Tibial nerve (tissue), 4 donors: Measurements from ENCODE around the gene LSG1. TPM values are rescaled to one million over a fixed set of nuclear protein-coding genes. Genes with fewer than 3 reads are reported as not detected.

ENCODE experiments used
- DNase-seq, 2 donors: peaks; one replicate each; pipeline ENCODE4 v3.0.0-alpha.2; 2019; ENCODE audit warnings: low spot score in 2 of 2
- H3K27ac ChIP-seq, 4 donors: fragments of 200-600 bp; sonication (generic) in 3 of 4; one replicate each; pipeline ENCODE4 v1.5.1; 2017 to 2019; ENCODE audit warnings: mild to moderate bottlenecking in 1 of 4
- H3K27me3 ChIP-seq, 2 donors: fragments of 200-600 bp; sonication (generic) in 1 of 2; one replicate each; pipeline versions ENCODE4 v1.5.1 to v1.6.0; 2017 to 2019
- H3K36me3 ChIP-seq, 3 donors: fragments of 200-600 bp; sonication (generic); one replicate each; pipeline ENCODE4 v1.5.1; 2018 to 2019
- H3K4me1 ChIP-seq, 4 donors: fragments of 200-600 bp; sonication (generic) in 3 of 4; one replicate each; pipeline ENCODE4 v1.5.1; 2017 to 2019
- H3K4me3 ChIP-seq, 4 donors: fragments of 200-600 bp; sonication (generic) in 3 of 4; one replicate each; pipeline ENCODE4 v1.5.1; 2017 to 2019; ENCODE audit warnings: mild to moderate bottlenecking in 1 of 4, moderate library complexity in 1 of 4
- H3K9me3 ChIP-seq, 4 donors: fragments of 200-600 bp; sonication (generic) in 3 of 4; one replicate each; pipeline ENCODE4 v1.5.1; 2017 to 2019
- EP300 ChIP-seq, 2 donors: sonication (generic); formaldehyde crosslinking; IDR thresholded peaks; one replicate each; pipeline ENCODE4 v1.6.1; 2017; ENCODE audit warnings: antibody characterized with exemption in 2 of 2, mild to moderate bottlenecking in 1 of 2
- POLR2A ChIP-seq, 2 donors: fragments of 450-650 bp; IDR thresholded peaks; one replicate each; pipeline ENCODE4 v1.6.1; 2017; ENCODE audit warnings: antibody characterized with exemption in 2 of 2, mild to moderate bottlenecking in 2 of 2, moderate library complexity in 2 of 2
- WGBS, 2 donors: methylation state at CpG; one replicate each; pipeline ENCODE4 v1.1.5; 2018; 5-methylcytosine and 5-hydroxymethylcytosine counted together
- total RNA-seq, 4 donors: library from RNA; depleted of rRNA; stranded (reverse); fragments of >200 nt; gene quantifications; one replicate each; pipeline ENCODE4 v1.1.0, GENCODE V29; 2016
- TF ChIP-seq, protein P1 (sequence below), 5 experiments: fragments of 200-600 bp in 3 of 5; fragments of 450-650 bp in 2 of 5; sonication (generic) in 3 of 5; IDR thresholded peaks; one replicate each; pipeline ENCODE4 v1.5.1; 2016 to 2019; ENCODE audit warnings: antibody characterized with exemption in 5 of 5, mild to moderate bottlenecking in 3 of 5, moderate library complexity in 2 of 5

The LSG1 gene
- total RNA-seq, result 10 to 100 TPM; 24.9 to 64.5 (median 39.3) TPM

DNA sequence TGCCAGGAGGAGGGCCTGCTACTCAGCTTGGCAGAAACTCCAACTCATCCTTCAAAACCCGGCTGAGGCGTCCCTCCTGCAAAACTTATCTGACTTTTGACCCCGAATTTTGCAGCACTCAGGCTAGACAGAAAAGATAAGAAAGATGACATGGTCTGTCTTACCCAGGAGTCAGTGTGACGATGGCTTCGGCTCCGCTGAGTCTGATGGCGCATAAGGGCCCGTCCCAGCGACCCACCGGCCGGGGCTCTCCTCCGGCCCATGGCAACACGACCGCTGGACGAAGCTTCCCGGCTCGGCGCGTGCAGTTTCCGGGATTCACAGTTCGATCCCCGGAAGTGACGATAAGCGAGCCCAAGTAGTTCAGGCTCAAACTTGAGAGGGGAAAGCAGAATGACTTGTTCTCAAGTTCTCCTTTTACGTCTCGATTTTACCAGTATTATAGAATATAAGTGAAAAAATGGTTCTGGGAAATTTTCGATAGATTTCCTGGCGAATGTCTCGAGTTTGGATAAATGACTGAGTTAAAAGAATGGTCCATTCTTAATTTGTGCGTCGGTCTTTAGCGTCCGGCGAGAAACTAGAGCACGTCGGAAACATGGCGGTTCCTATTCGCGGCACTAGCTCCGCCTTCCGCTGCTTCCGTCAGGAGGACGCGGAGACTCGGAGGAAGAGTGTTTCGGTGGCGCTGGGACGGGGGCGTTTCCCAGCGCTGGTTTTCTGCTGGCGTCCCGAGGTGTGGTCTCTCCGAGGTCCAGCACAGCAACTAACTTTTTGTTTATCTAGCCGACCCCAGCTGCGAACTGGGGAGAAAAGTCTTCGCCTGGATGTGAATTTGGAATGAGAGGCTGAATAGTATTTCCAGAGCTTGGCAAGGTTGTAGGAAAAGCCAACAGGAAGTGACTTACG is at the start of gene LSG1:
TSS of gene LSG1 (minus strand) at position 292 of the 909 bp plus-strand sequence. CDS start at position 263, 29 bp downstream.
- no peaks in the 10 kb centered on the region for H3K9me3 ChIP-seq
- peak; percentile 82 to 93 for DNase-seq
- peaks cover 0 to 15% (median 2%) of the 10 kb centered on the region in 3 donors for H3K36me3 ChIP-seq
- peak within 1 kb of the TSS; percentile 75 to 87 (median 83) for H3K4me3 ChIP-seq
- peaks cover 0 to 31% (median 15%) of the 10 kb centered on the region in 4 donors for H3K4me1 ChIP-seq
- H3K27ac ChIP-seq, result peak within 1 kb of the TSS; percentile 86 to 91 (median 88)
- TF ChIP-seq EP300 (IDR thresholded peaks at IDR 0.05) (peak; percentile 82 to 96), POLR2A (IDR thresholded peaks at IDR 0.05) (peak in 1 of 2 donors; percentile 36)
- TF ChIP-seq, protein P1, sequence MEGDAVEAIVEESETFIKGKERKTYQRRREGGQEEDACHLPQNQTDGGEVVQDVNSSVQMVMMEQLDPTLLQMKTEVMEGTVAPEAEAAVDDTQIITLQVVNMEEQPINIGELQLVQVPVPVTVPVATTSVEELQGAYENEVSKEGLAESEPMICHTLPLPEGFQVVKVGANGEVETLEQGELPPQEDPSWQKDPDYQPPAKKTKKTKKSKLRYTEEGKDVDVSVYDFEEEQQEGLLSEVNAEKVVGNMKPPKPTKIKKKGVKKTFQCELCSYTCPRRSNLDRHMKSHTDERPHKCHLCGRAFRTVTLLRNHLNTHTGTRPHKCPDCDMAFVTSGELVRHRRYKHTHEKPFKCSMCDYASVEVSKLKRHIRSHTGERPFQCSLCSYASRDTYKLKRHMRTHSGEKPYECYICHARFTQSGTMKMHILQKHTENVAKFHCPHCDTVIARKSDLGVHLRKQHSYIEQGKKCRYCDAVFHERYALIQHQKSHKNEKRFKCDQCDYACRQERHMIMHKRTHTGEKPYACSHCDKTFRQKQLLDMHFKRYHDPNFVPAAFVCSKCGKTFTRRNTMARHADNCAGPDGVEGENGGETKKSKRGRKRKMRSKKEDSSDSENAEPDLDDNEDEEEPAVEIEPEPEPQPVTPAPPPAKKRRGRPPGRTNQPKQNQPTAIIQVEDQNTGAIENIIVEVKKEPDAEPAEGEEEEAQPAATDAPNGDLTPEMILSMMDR (IDR thresholded peaks at IDR 0.05), result peak in 1 of 5 experiments; percentile 63
- WGBS, 2 donors, result 0 to 1% methylated on average over 57 of the region's 57 CpGs
- H3K27me3 ChIP-seq, result peaks cover 0 to 5% of the 10 kb centered on the region in 2 donors

DNA sequence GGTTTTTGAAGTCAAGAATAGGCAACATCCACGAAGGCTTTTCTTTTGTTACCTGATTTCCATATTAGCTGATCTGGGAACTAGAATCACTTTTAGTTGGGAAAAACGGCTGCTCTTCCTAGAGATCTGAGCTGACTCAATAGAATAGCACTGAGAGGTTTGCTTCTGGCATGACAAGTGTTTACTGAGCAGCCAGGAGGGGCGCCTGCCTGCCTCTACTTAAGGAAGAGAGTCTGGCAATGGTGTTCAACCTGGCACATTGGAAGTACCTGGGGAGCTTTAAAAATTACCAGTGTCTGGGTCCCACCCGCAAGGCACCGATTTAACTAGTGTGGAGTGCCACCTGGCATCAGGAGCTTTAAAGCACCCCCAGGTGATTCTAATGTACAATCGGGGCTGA is 48.1 kb upstream of the LSG1 start:
- 76 to 81% methylated on average over 6 of the region's 6 CpGs for WGBS, 2 donors
- DNase-seq, result no peak
- TF ChIP-seq POLR2A (IDR thresholded peaks at IDR 0.05), result no peak
- TF ChIP-seq EP300 (IDR thresholded peaks at IDR 0.05), result no peak
- TF ChIP-seq, protein P1 (IDR thresholded peaks at IDR 0.05), result no peak
- H3K27ac ChIP-seq, result no peak overlapping the region
- no peaks in the 10 kb centered on the region for H3K9me3 ChIP-seq
- no peaks in the 10 kb centered on the region for H3K36me3 ChIP-seq
- no peaks in the 10 kb centered on the region for H3K4me1 ChIP-seq
- no peaks in the 10 kb centered on the region for H3K27me3 ChIP-seq
- H3K4me3 ChIP-seq, result no peak overlapping the region

DNA sequence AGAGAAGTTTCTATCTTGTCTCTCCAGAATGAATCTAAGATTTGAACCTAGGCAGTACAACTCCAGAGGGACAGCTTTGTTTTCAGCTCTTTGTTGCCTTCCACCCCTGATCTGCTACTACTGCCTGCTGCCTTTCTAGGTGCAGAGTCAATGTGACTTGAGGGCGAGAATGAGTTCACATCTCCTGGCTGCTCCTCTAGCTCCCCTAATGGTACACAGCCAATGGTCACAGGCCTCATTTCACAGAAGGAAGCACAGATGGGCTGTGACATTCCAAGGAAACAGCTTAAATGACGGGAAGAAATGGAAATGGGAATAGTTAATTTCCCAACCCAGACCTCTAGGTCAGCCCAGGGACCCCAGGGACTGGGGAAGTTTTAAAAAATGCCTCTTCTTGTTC is 46.1 kb upstream of the LSG1 start:
- Histone ChIP-seq H3K4me3 (no peak overlapping the region), H3K27ac (no peak overlapping the region), H3K36me3 (no peaks in the 10 kb centered on the region), H3K4me1 (peaks cover 0 to 3% (median 0%) of the 10 kb centered on the region in 4 donors), H3K27me3 (no peaks in the 10 kb centered on the region), H3K9me3 (no peaks in the 10 kb centered on the region)
- WGBS, 2 donors, result 57 to 69% methylated on average over 2 of the region's 2 CpGs
- TF ChIP-seq, protein P1 (IDR thresholded peaks at IDR 0.05), result no peak
- DNase-seq, result no peak

DNA sequence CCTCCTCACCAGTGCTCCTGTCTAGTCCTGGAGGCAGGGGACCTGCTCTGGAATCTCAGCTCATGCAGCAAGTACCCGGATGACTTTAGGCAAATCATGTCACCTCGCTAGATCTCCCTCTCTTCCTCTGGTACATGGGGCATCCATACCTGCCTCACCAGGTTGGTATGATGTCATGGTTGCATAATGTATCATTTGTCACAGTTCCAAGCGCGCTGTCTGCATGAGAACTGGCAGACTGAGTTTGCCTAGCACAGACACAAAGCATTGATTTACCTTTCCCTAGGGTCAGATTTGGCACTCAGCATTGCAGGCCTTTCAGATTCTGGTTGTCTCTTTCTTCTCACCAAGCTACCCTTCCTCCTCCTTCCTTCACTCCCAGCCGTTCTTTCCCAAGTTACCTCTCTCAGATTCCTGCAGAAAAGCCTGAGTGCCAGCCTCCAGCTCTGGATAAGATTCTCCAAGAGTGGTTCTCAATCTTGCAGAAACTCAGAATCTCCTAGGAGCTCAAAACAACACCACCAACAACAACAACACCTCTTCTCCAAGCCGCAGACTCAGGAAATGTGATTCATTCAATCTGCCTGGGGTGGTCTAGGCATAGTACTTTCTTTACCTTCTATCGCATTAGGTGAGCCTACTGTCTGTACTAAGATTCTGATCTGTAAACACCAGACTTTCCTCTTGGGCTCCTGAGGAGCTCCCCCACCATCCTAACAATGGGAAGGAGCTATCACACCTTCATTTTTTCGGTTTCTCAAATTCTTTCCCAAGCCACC is 43.2 kb upstream of the LSG1 start:
- 82 to 85% methylated on average over 8 of the region's 8 CpGs for WGBS, 2 donors
- peak overlapping the region in 1 of 4 donors; percentile 39 for H3K27ac ChIP-seq
- peaks cover 0 to 7% (median 0%) of the 10 kb centered on the region in 4 donors for H3K4me1 ChIP-seq
- H3K36me3 ChIP-seq, result no peaks in the 10 kb centered on the region
- TF ChIP-seq, protein P1 (IDR thresholded peaks at IDR 0.05), result no peak
- TF ChIP-seq EP300 (IDR thresholded peaks at IDR 0.05) (no peak), POLR2A (IDR thresholded peaks at IDR 0.05) (no peak)
- no peak for DNase-seq
- H3K4me3 ChIP-seq, result no peak overlapping the region
- no peaks in the 10 kb centered on the region for H3K27me3 ChIP-seq
- H3K9me3 ChIP-seq, result no peaks in the 10 kb centered on the region
